ENCODE data around the gene CACNA2D3.

DNA sequence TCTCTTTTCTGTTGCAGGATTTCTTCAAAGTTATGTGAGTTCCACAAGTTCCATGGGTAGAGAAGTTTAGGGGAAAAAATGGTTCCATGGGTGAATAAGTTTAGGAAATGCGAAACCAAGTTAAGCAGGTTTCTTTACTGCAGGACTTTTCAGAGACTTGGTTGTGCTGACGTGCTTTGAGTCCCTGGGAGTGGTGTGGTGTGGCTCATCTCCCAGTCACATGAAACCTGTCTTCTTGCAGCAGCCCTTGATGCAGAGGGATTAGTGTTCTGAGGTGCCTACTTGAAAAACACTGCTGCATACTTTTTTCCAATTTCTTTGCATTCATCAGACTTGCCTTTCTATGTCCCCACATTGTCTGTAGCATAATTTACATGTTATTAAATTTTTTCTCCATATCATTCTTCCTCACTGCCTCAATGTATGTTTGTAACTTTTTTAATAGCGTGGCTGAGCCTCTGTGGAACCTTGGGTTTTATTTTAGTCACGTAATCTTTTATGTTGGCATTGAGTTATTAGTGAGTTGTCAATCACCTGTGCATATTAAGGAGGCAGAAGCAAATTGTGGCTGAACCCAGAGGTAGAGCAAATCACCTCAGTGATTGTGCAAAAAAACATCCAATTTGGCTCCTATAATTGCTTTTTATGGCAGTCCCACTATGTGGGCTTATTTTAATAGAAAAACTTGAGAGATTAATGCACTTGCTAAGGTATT is 115.6 kb downstream of the CACNA2D3 start:
- TF ChIP-seq, protein P1, sequence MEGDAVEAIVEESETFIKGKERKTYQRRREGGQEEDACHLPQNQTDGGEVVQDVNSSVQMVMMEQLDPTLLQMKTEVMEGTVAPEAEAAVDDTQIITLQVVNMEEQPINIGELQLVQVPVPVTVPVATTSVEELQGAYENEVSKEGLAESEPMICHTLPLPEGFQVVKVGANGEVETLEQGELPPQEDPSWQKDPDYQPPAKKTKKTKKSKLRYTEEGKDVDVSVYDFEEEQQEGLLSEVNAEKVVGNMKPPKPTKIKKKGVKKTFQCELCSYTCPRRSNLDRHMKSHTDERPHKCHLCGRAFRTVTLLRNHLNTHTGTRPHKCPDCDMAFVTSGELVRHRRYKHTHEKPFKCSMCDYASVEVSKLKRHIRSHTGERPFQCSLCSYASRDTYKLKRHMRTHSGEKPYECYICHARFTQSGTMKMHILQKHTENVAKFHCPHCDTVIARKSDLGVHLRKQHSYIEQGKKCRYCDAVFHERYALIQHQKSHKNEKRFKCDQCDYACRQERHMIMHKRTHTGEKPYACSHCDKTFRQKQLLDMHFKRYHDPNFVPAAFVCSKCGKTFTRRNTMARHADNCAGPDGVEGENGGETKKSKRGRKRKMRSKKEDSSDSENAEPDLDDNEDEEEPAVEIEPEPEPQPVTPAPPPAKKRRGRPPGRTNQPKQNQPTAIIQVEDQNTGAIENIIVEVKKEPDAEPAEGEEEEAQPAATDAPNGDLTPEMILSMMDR (IDR thresholded peaks at IDR 0.05; ENCODE audit: low read length) = no peak
- TF ChIP-seq EZH2 (optimal IDR thresholded peaks at IDR 0.05; ENCODE audit: low read depth, low read length) = no peak
